ENCODE measurements around the gene KCNK7. TPM values are rescaled to one million over a fixed set of nuclear protein-coding genes. Genes with fewer than 3 reads are reported as not detected.

KCNK7 gene
- total RNA-seq, 1 experiment from 2014 or later: 0.61 TPM

GRCh38 chr11:65634440-65634839, 38.8 kb upstream of the KCNK7 start:
- H3K79me2 ChIP-seq (ENCODE audit: insufficient read depth, low read length): peaks cover 9% of the 10 kb centered on the region; the same call in 1 of the 2 replicates
- no peaks in the 10 kb centered on the region for H4K20me1 ChIP-seq (ENCODE audit: insufficient read depth)
- no peak overlapping the region for H3K4me2 ChIP-seq (ENCODE audit: low read length)
- H3K27me3 ChIP-seq (ENCODE audit: insufficient read depth, low read length): no peaks in the 10 kb centered on the region
- no peak overlapping the region for H3K9ac ChIP-seq (ENCODE audit: low read length)
- no TSS peak for BruUV-seq (replicated peaks)
- peaks cover 14 to 57% of the 10 kb centered on the region in 2 experiments; a peak in 3 of 4 replicates for H3K36me3 ChIP-seq (ENCODE audit: control insufficient read depth in 1 of 2, insufficient read depth in 2 of 2, low read length in 2 of 2)
- RAD21 ChIA-PET (ENCODE audit: low non-redundant PET in 1 of 2, low total read pairs in 2 of 2, uncharacterized antibody in 2 of 2, unreplicated experiment in 2 of 2): no interaction called here
- no peak overlapping the region for H3K4me3 ChIP-seq (replicated peaks in 1 of 2; ENCODE audit: low read depth in 1 of 2, low read length in 2 of 2)
- H3K4me1 ChIP-seq (ENCODE audit: control insufficient read depth in 1 of 2, insufficient read depth in 2 of 2, low read length in 2 of 2): peaks cover 11 to 27% of the 10 kb centered on the region in 2 experiments
- intact Hi-C loops (cut with micrococcal nuclease): no loop called here
- CTCF ChIA-PET: no interaction called here
- POLR2A ChIA-PET: no interaction called here
- H3K9me2 ChIP-seq (ENCODE audit: insufficient read depth): no peaks in the 10 kb centered on the region
- TF ChIP-seq EGR1 (IDR thresholded peaks at IDR 0.05; ENCODE audit: low read depth): no peak
- TF ChIP-seq YY1 (IDR thresholded peaks at IDR 0.05; ENCODE audit: extremely low read depth, insufficient replicate concordance, low read depth, low read length): no peak
- no peak for TF ChIP-seq POLR2A (IDR thresholded peaks at IDR 0.05; ENCODE audit: borderline replicate concordance, extremely low read depth, insufficient read depth, insufficient read length)
- TF ChIP-seq ZNF274 (IDR thresholded peaks at IDR 0.05; ENCODE audit: low read depth, low read length): no peak
- TF ChIP-seq RAD21 (IDR thresholded peaks at IDR 0.05; ENCODE audit: low read depth): no peak
- no peak for DNase-seq (ENCODE audit: low read depth, low spot score)
- ATAC-seq: no peak
- H3K9me3 ChIP-seq (ENCODE audit: control insufficient read depth in 1 of 2, insufficient read depth in 1 of 2, low read depth in 1 of 2, low read length in 2 of 2): no peaks in the 10 kb centered on the region
- H3K27ac ChIP-seq (ENCODE audit: low read depth, low read length): no peak overlapping the region
- H2AFZ ChIP-seq (ENCODE audit: low read depth, low read length, poor library complexity, severe bottlenecking): no peak overlapping the region

- CTCF ChIA-PET: no interaction called here
- Histone ChIP-seq H3K9me3 (ENCODE audit: control insufficient read depth in 1 of 2, insufficient read depth in 1 of 2, low read depth in 1 of 2, low read length in 2 of 2) (no peaks in the 10 kb centered on the region), H3K79me2 (ENCODE audit: insufficient read depth, low read length) (peaks cover 9% of the 10 kb centered on the region; the same call in 1 of the 2 replicates), H4K20me1 (ENCODE audit: insufficient read depth) (no peaks in the 10 kb centered on the region), H3K4me2 (ENCODE audit: low read length) (no peak overlapping the region), H3K27ac (ENCODE audit: low read depth, low read length) (no peak overlapping the region), H3K4me3 (replicated peaks in 1 of 2; ENCODE audit: low read depth in 1 of 2, low read length in 2 of 2) (no peak overlapping the region), H3K36me3 (ENCODE audit: control insufficient read depth in 1 of 2, insufficient read depth in 2 of 2, low read length in 2 of 2) (peaks cover 18 to 61% of the 10 kb centered on the region in 2 experiments; a peak in 3 of 4 replicates), H2AFZ (ENCODE audit: low read depth, low read length, poor library complexity, severe bottlenecking) (no peak overlapping the region), H3K9me2 (ENCODE audit: insufficient read depth) (no peaks in the 10 kb centered on the region), H3K27me3 (ENCODE audit: insufficient read depth, low read length) (no peaks in the 10 kb centered on the region), H3K4me1 (ENCODE audit: control insufficient read depth in 1 of 2, insufficient read depth in 2 of 2, low read length in 2 of 2) (peaks cover 11 to 24% of the 10 kb centered on the region in 2 experiments), H3K9ac (ENCODE audit: low read length) (no peak overlapping the region)
- TF ChIP-seq ELF1 (IDR thresholded peaks at IDR 0.05; ENCODE audit: borderline replicate concordance, low read depth) (no peak), CBX3 (IDR thresholded peaks at IDR 0.05; ENCODE audit: low read depth) (no peak)
- intact Hi-C loops (cut with micrococcal nuclease): no loop called here
- RAD21 ChIA-PET (ENCODE audit: low non-redundant PET in 1 of 2, low total read pairs in 2 of 2, uncharacterized antibody in 2 of 2, unreplicated experiment in 2 of 2): no interaction called here
- DNase-seq (ENCODE audit: low read depth, low spot score) (no peak), ATAC-seq (no peak)
- POLR2A ChIA-PET: no interaction called here
- no TSS peak for BruUV-seq (replicated peaks)
These were observed 38.5 kb upstream of the KCNK7 start for GRCh38 chr11:65634109-65634436.
